RKO (cell line): ENCODE results near the gene SCN3A.

Experiments
- DNase-seq: peaks from one replicate; pipeline ENCODE4 v3.0.0-alpha.2; 2016; ENCODE audit warnings: low spot score

Gene SCN3A

GRCh38 chr2:165191096-165191728 is 12.6 kb downstream of the SCN3A start:
- DNase-seq: no peak

GRCh38 chr2:165185633-165186032 is 18.2 kb downstream of the SCN3A start:
- DNase-seq: no peak

GRCh38 chr2:165182029-165182428 is 21.8 kb downstream of the SCN3A start:
- DNase-seq: no peak

- no peak for DNase-seq
Observed at GRCh38 chr2:165176780-165177179, 27.1 kb downstream of the SCN3A start.

- DNase-seq: no peak
Observed at GRCh38 chr2:165173215-165173614, 30.6 kb downstream of the SCN3A start.

GRCh38 chr2:165164201-165164600 is 39.6 kb downstream of the SCN3A start:
- DNase-seq: no peak

GRCh38 chr2:165163761-165164160 is 40.1 kb downstream of the SCN3A start:
- no peak for DNase-seq

- DNase-seq: no peak
Observed at GRCh38 chr2:165162466-165162865, 41.4 kb downstream of the SCN3A start.

- no peak for DNase-seq
Observed at GRCh38 chr2:165161510-165161909, 42.3 kb downstream of the SCN3A start.

- no peak for DNase-seq
Observed at GRCh38 chr2:165157160-165157559, 46.7 kb downstream of the SCN3A start.

- DNase-seq: no peak
Observed at GRCh38 chr2:165155152-165155551, 48.7 kb downstream of the SCN3A start.

GRCh38 chr2:165149439-165149838 is 54.4 kb downstream of the SCN3A start:
- no peak for DNase-seq

- DNase-seq: no peak
Observed at GRCh38 chr2:165147186-165148045, 56.4 kb downstream of the SCN3A start.

- DNase-seq: no peak
Observed at GRCh38 chr2:165144315-165144714, 59.5 kb downstream of the SCN3A start.

- DNase-seq: peak; percentile 43
Observed at GRCh38 chr2:165141601-165142354, 62.1 kb downstream of the SCN3A start.

- DNase-seq: no peak
Observed at GRCh38 chr2:165126244-165126643, 77.6 kb downstream of the SCN3A start.

GRCh38 chr2:165122521-165122920 is 81.3 kb downstream of the SCN3A start:
- no peak for DNase-seq

GRCh38 chr2:165120740-165121467 is 82.9 kb downstream of the SCN3A start:
- DNase-seq: no peak

- no peak for DNase-seq
Observed at GRCh38 chr2:165115258-165115657, 88.6 kb downstream of the SCN3A start.

- DNase-seq: peak; percentile 58
Observed at GRCh38 chr2:165114346-165114939, 89.4 kb downstream of the SCN3A start.

- no peak for DNase-seq
Observed at GRCh38 chr2:165113414-165113813, 90.4 kb downstream of the SCN3A start.

- no peak for DNase-seq
Observed at GRCh38 chr2:165112789-165113188, 91.1 kb downstream of the SCN3A start.
